Measurements from ENCODE around the gene PSMC3IP.

The PSMC3IP gene

DNA sequence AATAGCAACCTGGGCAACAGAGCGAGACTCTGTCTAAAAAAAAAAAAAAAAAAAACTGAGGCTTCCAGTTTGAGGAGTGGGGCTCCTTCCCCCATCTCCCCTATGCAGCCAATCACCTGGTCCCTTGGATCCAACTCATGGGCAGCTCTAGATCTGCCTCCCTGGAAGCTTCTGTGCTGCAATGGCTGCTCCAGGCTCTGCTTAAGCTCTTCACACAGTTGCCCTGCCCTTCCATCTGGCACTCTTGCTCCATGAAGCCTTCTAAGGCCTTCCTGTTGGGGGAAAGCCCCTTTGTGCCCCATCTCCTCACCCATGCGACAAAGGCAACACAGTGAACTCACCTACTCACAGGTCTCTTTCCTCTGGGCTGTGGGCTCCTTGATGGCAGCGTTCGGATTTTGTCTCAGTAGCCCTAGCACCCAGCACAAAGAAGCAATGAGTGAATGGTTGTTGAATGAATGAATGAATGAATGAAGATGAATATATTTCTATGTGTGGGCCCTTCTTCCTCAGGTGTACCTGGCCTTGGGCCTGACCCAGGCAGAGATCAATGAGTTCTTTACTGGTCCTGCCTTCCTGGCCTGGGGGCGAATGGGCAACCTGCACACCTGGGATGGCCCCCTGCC, 39.6 kb downstream of the PSMC3IP start:
- no peak for DNase-seq (ENCODE audit: low read depth)

DNA sequence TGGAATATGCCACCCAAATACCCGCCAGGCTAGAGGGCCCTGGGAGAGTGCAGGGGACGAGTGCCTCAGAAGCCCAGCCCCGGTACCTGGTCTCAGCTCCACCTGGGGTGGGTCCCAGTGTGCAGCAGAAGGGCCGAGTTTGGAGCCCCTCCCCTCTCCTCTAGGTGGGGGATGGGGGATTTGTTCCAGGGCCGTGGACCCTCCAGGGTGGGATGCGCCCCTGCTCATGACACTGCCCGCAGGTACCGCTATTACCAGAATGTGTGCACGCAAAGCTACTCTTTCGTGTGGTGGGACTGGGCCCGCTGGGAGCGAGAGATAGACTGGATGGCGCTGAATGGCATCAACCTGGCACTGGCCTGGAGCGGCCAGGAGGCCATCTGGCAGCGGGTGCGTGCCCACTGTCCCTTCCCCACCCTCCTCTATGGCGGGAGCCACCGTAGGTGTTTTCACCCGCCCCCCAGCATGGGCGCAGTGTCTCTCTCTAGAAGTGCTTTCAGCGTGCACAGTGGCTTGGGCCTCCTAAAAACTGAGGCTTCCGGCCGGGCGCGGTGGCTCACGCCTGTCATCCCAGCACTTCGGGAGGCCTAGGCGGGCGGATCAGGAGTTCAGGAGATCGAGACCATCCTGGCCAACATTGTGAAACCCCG, 40.2 kb downstream of the PSMC3IP start:
- DNase-seq (ENCODE audit: low read depth), result no peak

DNA sequence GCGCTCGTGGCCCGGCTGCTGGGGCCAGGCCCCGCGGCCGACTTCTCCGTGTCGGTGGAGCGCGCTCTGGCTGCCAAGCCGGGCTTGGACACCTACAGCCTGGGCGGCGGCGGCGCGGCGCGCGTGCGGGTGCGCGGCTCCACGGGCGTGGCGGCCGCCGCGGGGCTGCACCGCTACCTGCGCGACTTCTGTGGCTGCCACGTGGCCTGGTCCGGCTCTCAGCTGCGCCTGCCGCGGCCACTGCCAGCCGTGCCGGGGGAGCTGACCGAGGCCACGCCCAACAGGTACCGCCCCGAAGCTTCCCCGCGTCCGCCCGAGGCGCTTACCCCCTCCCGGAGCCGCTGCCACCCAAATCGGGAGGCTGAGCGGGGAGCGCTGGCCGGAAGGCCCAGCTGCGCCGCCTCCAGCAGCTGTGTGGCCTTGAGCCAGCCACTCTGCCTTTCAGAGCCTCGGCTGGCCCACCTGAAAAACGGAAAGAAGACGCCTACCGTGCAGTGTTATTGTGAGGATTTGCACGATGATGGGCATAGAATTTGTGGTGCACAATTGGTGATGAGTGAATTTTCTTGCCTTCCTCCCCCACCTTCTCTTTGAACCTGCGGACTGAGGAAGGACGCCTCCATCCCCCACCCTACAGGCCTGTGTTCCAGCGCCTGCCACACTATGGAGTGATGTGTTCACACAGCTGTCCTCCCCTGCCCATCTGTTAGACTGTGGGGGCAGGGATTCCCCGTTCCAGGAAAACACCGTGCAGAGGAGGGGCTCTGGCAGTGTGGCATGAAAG, 41.0 kb downstream of the PSMC3IP start:
- peak; percentile 66 for DNase-seq (ENCODE audit: low read depth)

DNA sequence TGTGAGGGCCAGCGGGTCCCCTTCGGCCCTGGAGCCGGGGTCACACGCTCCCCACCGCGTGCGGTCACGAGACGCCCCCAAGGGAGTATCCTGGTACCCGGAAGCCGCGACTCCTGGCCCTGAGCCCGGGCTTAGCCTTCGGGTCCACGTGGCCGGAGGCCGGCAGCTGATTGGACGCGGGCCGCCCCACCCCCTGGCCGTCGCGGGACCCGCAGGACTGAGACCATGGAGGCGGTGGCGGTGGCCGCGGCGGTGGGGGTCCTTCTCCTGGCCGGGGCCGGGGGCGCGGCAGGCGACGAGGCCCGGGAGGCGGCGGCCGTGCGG, 41.5 kb downstream of the PSMC3IP start, which contains the start of gene NAGLU:
Gene NAGLU (plus strand): TSS at position 194 of the 324 bp plus-strand sequence. CDS start 32 bp downstream, at position 226.
- peak; percentile 65 for DNase-seq (ENCODE audit: low read depth)

DNA sequence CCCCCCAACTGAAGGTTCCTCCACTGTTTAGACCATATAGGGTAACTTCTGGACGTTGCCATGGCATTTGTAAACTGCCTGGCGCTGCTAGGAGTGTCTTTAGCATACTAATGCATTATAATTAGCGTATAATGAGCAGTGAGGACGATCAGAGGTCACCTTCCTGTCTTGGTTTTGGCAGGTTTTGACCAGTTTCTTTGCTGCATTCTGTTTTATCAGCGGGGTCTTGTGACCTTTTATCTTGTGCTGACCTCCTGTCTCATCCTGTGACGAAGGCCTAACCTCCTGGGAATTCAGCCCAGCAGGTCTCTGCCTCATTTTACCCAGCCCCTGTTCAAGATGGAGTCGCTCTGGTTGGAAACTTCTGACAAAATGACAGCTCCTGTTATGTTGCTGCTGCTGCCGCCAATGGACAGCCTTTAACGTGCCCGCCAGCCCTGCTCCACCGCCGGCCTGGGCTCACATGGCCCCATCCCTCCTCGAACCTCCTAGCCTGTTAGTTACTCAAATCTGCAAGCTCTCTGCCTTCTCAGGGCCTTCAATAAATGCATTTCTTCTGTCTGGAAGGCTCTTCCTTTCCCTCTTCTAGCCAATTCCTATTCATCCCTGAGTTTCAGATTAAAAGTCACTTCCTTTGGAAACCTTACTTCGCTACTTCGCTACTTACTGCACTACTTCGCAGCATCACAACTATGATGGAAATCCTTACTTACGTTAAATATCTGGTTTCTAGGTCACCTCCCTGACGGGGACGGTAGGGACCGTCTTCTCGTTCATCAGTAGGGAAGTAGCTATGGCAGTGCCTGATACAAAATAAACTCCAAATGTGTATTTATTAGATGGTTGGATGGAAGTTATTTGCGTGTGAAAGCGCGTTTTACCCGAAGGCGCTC, 42.1 kb downstream of the PSMC3IP start:
- DNase-seq (ENCODE audit: low read depth), result no peak

DNA sequence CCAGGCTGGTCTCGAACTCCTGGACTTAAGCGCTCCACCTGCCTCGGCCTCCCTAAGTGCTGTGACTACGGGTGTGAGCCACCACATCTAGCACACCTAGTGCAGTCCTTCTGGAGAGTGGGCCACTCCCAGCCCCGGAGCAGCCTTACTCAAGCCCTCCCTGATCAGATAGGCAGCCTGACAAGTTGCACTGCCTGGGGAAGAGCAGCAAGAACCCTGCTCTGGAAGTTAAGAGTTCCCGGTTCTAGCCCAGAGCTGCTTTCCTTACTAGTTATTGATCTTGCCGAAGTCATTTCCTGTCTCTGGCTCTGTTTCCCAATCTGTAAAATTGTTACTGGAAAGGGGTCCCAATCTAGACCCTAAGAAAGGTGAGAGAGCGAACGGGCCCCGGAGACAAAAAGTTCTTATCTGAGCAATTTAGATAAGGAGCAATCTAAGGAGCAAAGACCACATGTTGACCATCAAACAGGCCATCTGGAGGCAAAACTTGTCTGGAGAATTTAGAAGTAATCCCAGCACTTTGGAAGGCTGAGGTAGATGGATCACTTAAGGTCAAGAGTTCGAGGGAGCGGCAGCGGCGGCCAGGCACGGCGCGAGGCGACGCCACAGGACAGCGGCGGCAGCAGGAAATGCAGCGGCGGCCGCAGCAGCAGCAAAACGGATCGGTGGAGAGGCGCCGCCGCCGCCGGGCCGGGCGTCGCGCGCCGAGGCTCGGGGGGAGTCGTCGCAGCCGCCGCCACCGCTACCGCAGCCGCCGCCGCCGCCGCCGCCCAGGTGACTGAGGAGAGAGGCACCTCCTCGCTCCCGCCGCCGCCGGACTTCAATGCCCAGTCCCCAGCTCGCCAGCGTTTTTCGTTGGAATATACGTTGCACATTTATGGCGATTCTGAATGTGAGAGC, 45.8 kb downstream of the PSMC3IP start:
- DNase-seq (ENCODE audit: low read depth), result no peak

DNA sequence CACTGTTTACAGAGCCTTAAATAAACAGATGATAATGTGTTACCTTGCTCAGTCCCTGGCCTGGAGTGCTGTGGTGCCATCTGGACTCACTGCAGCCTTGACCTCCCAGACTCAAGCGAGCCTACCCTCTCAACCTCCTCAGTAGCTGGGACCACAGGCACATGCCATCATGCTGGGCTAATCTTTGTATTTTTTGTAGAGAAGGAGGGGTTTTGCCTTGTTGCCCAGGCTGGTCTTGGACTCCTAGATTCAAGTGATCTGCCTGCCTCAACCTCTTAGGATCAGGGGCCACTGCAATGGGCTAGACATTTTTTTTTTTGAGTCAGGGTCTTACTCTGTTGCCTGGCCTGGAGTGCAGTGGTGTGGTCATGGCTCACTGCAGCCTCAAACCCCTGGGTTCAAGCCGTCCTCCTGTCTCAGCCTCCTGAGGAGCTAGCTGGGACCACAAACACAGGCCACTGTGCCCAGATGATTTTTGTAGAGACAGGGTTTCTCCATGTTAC, 46.5 kb downstream of the PSMC3IP start:
- no peak for DNase-seq (ENCODE audit: low read depth)

DNA sequence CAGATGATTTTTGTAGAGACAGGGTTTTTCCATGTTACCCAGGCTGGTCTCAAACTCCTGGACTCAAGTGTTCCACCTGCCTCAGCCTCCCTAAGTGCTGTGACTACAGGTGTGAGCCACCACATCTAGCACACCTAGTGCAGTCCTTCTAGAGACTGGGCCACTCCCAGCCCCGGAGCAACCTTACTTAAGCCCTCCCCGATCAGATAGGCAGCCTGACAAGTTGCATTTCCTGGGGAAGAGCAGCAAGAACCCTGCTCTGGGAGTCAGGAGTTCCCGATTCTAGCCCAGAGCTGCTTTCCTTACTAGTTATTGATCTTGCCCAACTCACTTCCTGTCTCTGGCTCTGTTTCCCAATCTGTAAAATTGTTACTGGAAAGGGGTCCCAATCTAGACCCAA, 48.5 kb downstream of the PSMC3IP start:
- no peak for DNase-seq (ENCODE audit: low read depth)

DNA sequence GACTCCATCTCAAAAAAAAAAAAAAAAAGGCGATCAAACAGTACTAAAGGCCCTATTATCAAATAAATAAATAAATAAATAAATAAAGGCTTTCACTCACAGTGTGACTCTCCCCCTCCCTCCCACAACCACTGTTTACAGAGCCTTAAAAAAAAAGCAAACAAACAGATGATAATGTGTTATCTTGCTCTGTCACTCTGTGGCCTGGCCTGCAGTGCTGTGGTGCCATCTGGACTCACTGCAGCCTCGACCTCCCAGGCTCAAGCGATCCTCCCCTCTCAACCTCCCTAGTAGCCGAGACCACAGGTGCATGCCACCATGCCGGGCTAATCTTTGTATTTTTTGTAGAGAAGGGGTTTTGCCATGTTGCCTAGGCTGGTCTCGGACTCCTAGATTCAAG, 49.6 kb downstream of the PSMC3IP start:
- no peak for DNase-seq (ENCODE audit: low read depth)

DNA sequence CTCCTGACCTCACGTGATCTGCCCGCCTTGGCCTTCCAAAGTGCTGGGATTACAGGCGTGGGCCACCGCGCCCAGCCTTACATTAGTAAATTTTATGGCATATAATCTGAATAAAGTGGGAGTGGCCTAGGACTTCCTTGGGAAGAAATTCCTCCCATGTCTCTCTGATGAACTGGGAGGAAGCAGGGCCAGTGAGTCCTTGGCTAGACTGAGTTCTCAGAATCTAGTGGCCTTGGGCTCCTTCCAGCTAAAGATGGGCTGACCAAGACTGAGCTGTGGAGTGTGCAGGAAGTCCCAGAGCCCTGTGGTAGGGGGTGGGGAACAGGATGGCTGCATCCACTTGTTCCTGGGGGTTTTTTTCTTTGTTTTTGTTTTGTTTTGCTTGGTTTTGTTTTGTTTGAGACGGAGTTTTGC, 51.5 kb downstream of the PSMC3IP start:
- no peak for DNase-seq (ENCODE audit: low read depth)

DNA sequence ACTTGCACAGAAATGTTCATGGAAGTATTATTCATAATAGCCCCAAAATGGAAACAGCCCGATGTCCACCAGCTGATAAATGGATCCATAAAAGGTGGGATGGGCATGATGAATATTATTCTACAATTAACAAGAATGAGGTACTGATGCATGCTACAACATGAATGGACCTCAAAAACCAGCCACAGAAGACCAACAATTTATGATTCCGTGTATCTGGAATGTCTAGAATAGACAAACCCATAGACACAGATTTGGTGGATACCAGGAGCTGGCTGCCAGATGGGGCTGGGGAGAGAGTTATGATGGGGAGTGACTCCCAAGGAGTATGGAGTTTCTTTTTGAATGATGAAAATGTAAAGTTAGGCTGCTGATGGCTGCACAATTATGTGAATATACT, 52.3 kb downstream of the PSMC3IP start:
- DNase-seq (ENCODE audit: low read depth), result no peak

DNA sequence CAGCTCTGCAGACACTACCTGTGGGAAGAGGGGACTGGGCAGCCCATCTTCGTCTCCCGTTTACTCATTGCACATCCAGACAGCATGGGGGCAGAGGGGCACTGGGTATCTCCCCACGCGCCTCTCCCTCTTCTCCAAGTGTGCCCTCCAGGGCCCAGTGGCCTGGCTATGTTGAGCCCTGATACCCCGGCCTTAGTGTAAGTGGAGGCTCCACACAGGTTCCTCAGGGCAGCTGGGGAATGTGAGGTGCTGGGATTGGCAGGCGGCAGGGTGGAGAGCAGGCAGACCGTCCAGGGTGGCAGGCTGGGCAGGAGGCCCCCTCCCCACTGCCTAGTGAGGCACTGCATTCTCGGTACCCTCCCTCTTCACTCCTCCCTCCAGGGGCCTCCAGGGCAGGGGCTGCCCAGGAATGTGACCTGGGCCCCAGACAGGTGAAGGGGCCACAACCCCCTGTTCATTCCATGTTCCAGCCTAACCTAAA, 54.7 kb downstream of the PSMC3IP start:
- DNase-seq (ENCODE audit: low read depth), result no peak

Measured in fibroblast of the conjunctiva (primary cell).